OCI-LY3 (cell line): ENCODE measurements around the gene BTAF1.

Source experiments
- H2AFZ ChIP-seq: fragments of 200-600, 300-600 bp; shearing (Covaris generic); 2 replicates; pipeline ENCODE4 v1.6.0; 2014; ENCODE audit warnings: antibody characterized with exemption, low read depth, low read length
- H3K27ac ChIP-seq: fragments of 200-600, 300-600 bp; sonication (generic); 2 replicates; pipeline ENCODE4 v1.5.1; 2014; ENCODE audit warnings: mild to moderate bottlenecking, low read length, moderate library complexity, mixed read lengths
- H3K27me3 ChIP-seq: fragments of 200-600, 300-600 bp; sonication (generic); 2 replicates; pipeline ENCODE4 v1.6.1; 2014; ENCODE audit warnings: low read depth, low read length, mixed read lengths
- H3K36me3 ChIP-seq: fragments of 200-600, 300-600 bp; sonication (generic); replicated peaks from 2 replicates; pipeline ENCODE3; 2014; ENCODE audit warnings: low read depth, low read length, mixed read lengths
- H3K4me1 ChIP-seq: fragments of 300-600, 200-600 bp; sonication (generic); 2 replicates; pipeline ENCODE4 v1.6.1; 2014; ENCODE audit warnings: low read length, mixed read lengths
- H3K4me2 ChIP-seq: fragments of 200-600, 300-600 bp; sonication (generic); 2 replicates; pipeline ENCODE4 v1.6.1; 2014; ENCODE audit warnings: low read length, mixed read lengths
- H3K4me3 ChIP-seq: fragments of 300-600, 200-600 bp; sonication (generic); 2 replicates; pipeline ENCODE4 v1.5.1; 2014; ENCODE audit warnings: antibody characterized with exemption, mild to moderate bottlenecking, low read length, moderate library complexity
- H3K79me2 ChIP-seq: fragments of 300-600, 200-600 bp; shearing (Covaris generic); 2 replicates; pipeline ENCODE4 v1.6.1; 2014; ENCODE audit warnings: mild to moderate bottlenecking, low read length, mixed read lengths
- H3K9ac ChIP-seq: fragments of 300-600, 200-600 bp; shearing (Covaris generic); 2 replicates; pipeline ENCODE4 v1.6.0; 2014; ENCODE audit warnings: mild to moderate bottlenecking, low read length, moderate library complexity
- H3K9me3 ChIP-seq: fragments of 200-600, 300-600 bp; shearing (Covaris generic); 2 replicates; pipeline ENCODE4 v1.6.1; 2014; ENCODE audit warnings: low read length, mixed read lengths; ENCODE audit not compliant: insufficient read depth
- H4K20me1 ChIP-seq: fragments of 200-600, 300-600 bp; sonication (generic); 2 replicates; pipeline ENCODE4 v1.6.1; 2016; ENCODE audit warnings: low read length, mixed read lengths; ENCODE audit not compliant: insufficient read depth
- CTCF ChIP-seq: fragments of 200-600, 300-600 bp; sonication (generic); IDR thresholded peaks from 2 replicates; pipeline ENCODE4 v1.5.1; 2014; ENCODE audit warnings: antibody characterized with exemption, low read length, low read depth
- EZH2phosphoT487 ChIP-seq: fragments of 200-600 bp; shearing (Covaris generic); IDR thresholded peaks from 2 replicates; pipeline ENCODE4 v1.6.1; 2018; ENCODE audit warnings: antibody characterized with exemption, mixed run types, low read depth

Gene BTAF1

GRCh38 chr10:92064506-92064905 is 140.9 kb downstream of the BTAF1 start:
- Histone ChIP-seq H3K4me1 (no peaks in the 10 kb centered on the region), H3K36me3 (no peaks in the 10 kb centered on the region), H3K4me3 (no peak overlapping the region), H3K79me2 (no peaks in the 10 kb centered on the region), H3K4me2 (no peak overlapping the region), H3K27ac (no peak overlapping the region), H3K27me3 (no peaks in the 10 kb centered on the region), H3K9me3 (no peaks in the 10 kb centered on the region), H3K9ac (no peak overlapping the region), H4K20me1 (no peaks in the 10 kb centered on the region), H2AFZ (no peak overlapping the region)
- TF ChIP-seq CTCF (no peak), EZH2phosphoT487 (no peak)

GRCh38 chr10:92066386-92066785 is 142.8 kb downstream of the BTAF1 start:
- Histone ChIP-seq H4K20me1 (no peaks in the 10 kb centered on the region), H2AFZ (no peak overlapping the region), H3K4me2 (no peak overlapping the region), H3K36me3 (no peaks in the 10 kb centered on the region), H3K27ac (no peak overlapping the region), H3K4me3 (no peak overlapping the region), H3K27me3 (no peaks in the 10 kb centered on the region), H3K79me2 (no peaks in the 10 kb centered on the region), H3K4me1 (no peaks in the 10 kb centered on the region), H3K9me3 (no peaks in the 10 kb centered on the region), H3K9ac (no peak overlapping the region)
- TF ChIP-seq CTCF (no peak), EZH2phosphoT487 (no peak)

GRCh38 chr10:92068900-92069299 is 145.3 kb downstream of the BTAF1 start:
- Histone ChIP-seq H3K9me3 (no peaks in the 10 kb centered on the region), H3K36me3 (no peaks in the 10 kb centered on the region)
- no peak for TF ChIP-seq CTCF
- TF ChIP-seq EZH2phosphoT487, result no peak

GRCh38 chr10:92074126-92074887 is 150.7 kb downstream of the BTAF1 start:
- Histone ChIP-seq H3K36me3 (no peaks in the 10 kb centered on the region), H3K9me3 (no peaks in the 10 kb centered on the region), H3K27ac (no peak overlapping the region)

More at GRCh38 chr10:92068900-92069299, 145.3 kb downstream of the BTAF1 start:
- H3K9ac ChIP-seq, result no peak overlapping the region
- H4K20me1 ChIP-seq, result no peaks in the 10 kb centered on the region
- no peaks in the 10 kb centered on the region for H3K27me3 ChIP-seq
- no peak overlapping the region for H3K4me2 ChIP-seq
- H3K4me1 ChIP-seq, result no peaks in the 10 kb centered on the region
- no peak overlapping the region for H3K4me3 ChIP-seq
- H2AFZ ChIP-seq, result no peak overlapping the region
- no peaks in the 10 kb centered on the region for H3K79me2 ChIP-seq
- no peak overlapping the region for H3K27ac ChIP-seq

More at GRCh38 chr10:92074126-92074887, 150.7 kb downstream of the BTAF1 start:
- TF ChIP-seq CTCF, result peak; percentile 40
- TF ChIP-seq EZH2phosphoT487, result no peak
- no peak overlapping the region for H3K9ac ChIP-seq
- H4K20me1 ChIP-seq, result no peaks in the 10 kb centered on the region
- H3K4me2 ChIP-seq, result no peak overlapping the region
- H3K79me2 ChIP-seq, result no peaks in the 10 kb centered on the region
- no peaks in the 10 kb centered on the region for H3K27me3 ChIP-seq
- no peaks in the 10 kb centered on the region for H3K4me1 ChIP-seq
- no peak overlapping the region for H2AFZ ChIP-seq
- H3K4me3 ChIP-seq, result no peak overlapping the region
